Measurements from ENCODE around the gene KLRG1.

KLRG1 gene

DNA sequence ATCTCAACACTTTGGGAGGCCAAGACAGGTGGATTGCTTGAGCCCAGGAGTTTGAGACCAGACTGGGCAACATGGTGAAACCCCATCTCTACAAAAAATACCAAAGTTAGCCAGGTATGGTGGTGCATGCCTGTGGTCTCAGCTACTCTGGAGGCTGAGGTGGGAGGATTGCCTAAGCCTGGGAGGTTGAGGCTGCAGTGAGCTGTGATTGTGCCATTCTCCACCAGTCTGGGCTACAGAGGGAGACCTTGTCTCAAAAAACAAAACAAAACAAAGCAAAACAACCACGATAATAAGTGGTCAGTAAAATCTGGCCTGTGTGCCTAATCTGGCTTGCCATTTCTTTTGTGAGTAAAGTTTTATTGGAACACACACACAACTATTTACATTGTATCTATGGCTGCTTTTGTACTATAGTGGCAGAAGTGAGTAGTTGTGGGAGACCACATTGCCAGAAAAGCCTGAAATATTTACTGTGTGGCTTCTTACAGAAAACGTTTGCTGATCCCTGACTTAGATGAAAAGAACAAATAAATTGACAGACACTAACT lies 19.4 kb upstream of the KLRG1 start:
- no peak for TF ChIP-seq POLR2AphosphoS5 (IDR thresholded peaks at IDR 0.05; ENCODE audit: low read depth, low read length)
- TF ChIP-seq FOXP2 (optimal IDR thresholded peaks at IDR 0.05; ENCODE audit: borderline replicate concordance, extremely low read depth, extremely low read length, insufficient read depth), result no peak
- TF ChIP-seq, protein P1, sequence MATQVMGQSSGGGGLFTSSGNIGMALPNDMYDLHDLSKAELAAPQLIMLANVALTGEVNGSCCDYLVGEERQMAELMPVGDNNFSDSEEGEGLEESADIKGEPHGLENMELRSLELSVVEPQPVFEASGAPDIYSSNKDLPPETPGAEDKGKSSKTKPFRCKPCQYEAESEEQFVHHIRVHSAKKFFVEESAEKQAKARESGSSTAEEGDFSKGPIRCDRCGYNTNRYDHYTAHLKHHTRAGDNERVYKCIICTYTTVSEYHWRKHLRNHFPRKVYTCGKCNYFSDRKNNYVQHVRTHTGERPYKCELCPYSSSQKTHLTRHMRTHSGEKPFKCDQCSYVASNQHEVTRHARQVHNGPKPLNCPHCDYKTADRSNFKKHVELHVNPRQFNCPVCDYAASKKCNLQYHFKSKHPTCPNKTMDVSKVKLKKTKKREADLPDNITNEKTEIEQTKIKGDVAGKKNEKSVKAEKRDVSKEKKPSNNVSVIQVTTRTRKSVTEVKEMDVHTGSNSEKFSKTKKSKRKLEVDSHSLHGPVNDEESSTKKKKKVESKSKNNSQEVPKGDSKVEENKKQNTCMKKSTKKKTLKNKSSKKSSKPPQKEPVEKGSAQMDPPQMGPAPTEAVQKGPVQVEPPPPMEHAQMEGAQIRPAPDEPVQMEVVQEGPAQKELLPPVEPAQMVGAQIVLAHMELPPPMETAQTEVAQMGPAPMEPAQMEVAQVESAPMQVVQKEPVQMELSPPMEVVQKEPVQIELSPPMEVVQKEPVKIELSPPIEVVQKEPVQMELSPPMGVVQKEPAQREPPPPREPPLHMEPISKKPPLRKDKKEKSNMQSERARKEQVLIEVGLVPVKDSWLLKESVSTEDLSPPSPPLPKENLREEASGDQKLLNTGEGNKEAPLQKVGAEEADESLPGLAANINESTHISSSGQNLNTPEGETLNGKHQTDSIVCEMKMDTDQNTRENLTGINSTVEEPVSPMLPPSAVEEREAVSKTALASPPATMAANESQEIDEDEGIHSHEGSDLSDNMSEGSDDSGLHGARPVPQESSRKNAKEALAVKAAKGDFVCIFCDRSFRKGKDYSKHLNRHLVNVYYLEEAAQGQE (IDR thresholded peaks at IDR 0.05; ENCODE audit: insufficient read depth in 1 of 2, low read depth in 2 of 2, low read length in 2 of 2), result no peak
- no peak for TF ChIP-seq TAF1 (IDR thresholded peaks at IDR 0.05; ENCODE audit: borderline replicate concordance, insufficient read depth, low read length)

DNA sequence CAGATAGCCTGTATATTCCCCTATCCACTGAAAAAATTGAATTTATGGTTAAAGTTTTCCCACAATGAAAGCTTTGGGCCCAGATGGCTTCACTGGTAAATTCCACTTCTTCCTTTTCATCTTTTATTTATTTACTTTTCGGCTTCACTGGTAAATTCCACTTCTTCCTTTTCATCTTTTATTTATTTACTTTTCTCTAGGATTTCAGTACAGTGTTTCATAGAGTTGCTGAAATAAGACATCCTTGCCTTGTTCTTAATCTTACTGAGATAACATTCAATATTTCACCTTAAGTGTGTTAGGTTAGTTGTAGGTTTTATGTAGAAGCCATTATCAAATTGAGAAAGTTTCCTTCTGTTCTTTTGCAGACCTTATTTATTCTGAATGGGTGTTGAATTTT lies 18.9 kb upstream of the KLRG1 start:
- TF ChIP-seq POLR2AphosphoS5 (IDR thresholded peaks at IDR 0.05; ENCODE audit: low read depth, low read length) (no peak), TAF1 (IDR thresholded peaks at IDR 0.05; ENCODE audit: borderline replicate concordance, insufficient read depth, low read length) (no peak), SIN3A (IDR thresholded peaks at IDR 0.05; ENCODE audit: borderline replicate concordance, insufficient read depth, low read length) (no peak), FOXP2 (optimal IDR thresholded peaks at IDR 0.05; ENCODE audit: borderline replicate concordance, extremely low read depth, extremely low read length, insufficient read depth) (no peak)
- TF ChIP-seq, protein P1 (IDR thresholded peaks at IDR 0.05; ENCODE audit: insufficient read depth in 1 of 2, low read depth in 2 of 2, low read length in 2 of 2), result no peak

DNA sequence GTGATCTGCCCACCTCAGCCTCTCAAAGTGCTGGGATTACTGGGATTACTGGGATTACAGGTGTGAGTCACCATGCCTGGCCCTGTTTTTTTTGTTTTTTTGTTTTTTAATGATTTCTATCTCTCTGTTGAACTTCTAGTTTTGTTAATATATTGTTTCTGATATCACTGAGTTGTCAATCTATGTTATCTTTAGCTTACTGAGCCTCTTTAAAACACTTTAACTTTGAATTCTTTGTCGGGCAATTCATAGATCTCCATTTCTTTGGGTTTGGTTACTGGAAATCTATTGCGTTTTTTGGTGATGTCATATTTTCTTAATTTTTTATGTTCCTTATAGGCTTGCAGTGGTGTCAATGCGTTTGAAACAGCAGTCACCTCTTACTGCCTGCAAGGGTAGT lies 9.2 kb upstream of the KLRG1 start:
- TF ChIP-seq TAF1 (IDR thresholded peaks at IDR 0.05; ENCODE audit: borderline replicate concordance, insufficient read depth, low read length), result no peak
- no peak for TF ChIP-seq SIN3A (IDR thresholded peaks at IDR 0.05; ENCODE audit: borderline replicate concordance, insufficient read depth, low read length)
- TF ChIP-seq POLR2AphosphoS5 (IDR thresholded peaks at IDR 0.05; ENCODE audit: low read depth, low read length), result no peak
- TF ChIP-seq FOXP2 (optimal IDR thresholded peaks at IDR 0.05; ENCODE audit: borderline replicate concordance, extremely low read depth, extremely low read length, insufficient read depth), result no peak
- TF ChIP-seq, protein P1 (IDR thresholded peaks at IDR 0.05; ENCODE audit: insufficient read depth in 1 of 2, low read depth in 2 of 2, low read length in 2 of 2), result no peak

DNA sequence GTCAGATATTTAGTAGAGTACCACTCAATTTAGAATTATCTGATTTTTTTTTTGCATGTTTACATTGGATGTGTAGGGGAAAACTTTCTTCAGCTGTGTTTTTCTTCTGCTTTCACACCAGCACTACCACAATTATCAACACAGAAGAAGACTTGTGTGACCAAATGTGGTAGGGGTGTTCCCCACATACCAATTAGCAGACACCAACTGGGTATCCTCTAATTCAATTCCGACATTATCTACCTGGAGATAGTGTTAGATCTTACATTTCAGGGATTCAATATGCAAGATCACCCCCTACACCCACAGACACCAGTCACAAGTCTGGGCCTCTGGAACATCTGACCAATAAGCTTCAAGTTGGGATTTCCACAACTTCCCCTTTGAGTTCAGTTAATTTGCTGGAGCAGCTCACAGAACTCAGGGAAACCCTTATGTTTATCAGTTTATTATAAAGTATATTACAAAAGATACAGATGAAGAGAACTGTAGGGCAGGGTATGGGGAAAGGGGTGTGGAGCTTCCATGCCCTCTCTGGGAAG lies 4.1 kb upstream of the KLRG1 start:
- TF ChIP-seq SIN3A (IDR thresholded peaks at IDR 0.05; ENCODE audit: borderline replicate concordance, insufficient read depth, low read length) (no peak), TAF1 (IDR thresholded peaks at IDR 0.05; ENCODE audit: borderline replicate concordance, insufficient read depth, low read length) (no peak), FOXP2 (optimal IDR thresholded peaks at IDR 0.05; ENCODE audit: borderline replicate concordance, extremely low read depth, extremely low read length, insufficient read depth) (no peak)
- TF ChIP-seq, protein P1 (IDR thresholded peaks at IDR 0.05; ENCODE audit: insufficient read depth in 1 of 2, low read depth in 2 of 2, low read length in 2 of 2), result no peak

DNA sequence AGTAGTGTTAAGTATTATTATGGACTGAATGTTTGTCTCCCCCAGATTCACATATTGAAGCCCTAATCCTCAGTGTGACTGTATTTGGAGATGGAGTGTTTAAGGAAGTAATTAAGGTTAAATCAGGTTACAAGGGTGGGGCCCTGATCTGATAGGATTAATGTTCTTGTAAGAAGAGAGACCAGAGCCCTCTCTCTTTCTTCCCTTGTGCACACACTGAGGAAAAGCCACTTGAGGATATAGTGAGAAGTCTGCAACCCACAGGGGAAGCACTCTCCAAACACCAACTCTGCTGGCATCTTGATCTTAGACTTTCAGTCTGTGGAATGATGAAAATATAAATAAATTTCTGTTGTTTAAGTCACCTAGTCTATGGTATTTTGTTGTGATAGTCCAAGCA lies 2.2 kb upstream of the KLRG1 start:
- no peak for TF ChIP-seq FOXP2 (optimal IDR thresholded peaks at IDR 0.05; ENCODE audit: borderline replicate concordance, extremely low read depth, extremely low read length, insufficient read depth)
- no peak for TF ChIP-seq POLR2AphosphoS5 (IDR thresholded peaks at IDR 0.05; ENCODE audit: low read depth, low read length)
- no peak for TF ChIP-seq SIN3A (IDR thresholded peaks at IDR 0.05; ENCODE audit: borderline replicate concordance, insufficient read depth, low read length)
- no peak for TF ChIP-seq TAF1 (IDR thresholded peaks at IDR 0.05; ENCODE audit: borderline replicate concordance, insufficient read depth, low read length)
- TF ChIP-seq, protein P1 (IDR thresholded peaks at IDR 0.05; ENCODE audit: insufficient read depth in 1 of 2, low read depth in 2 of 2, low read length in 2 of 2), result no peak
